Measurements from ENCODE around the gene RAB27A.

- TF ChIP-seq, protein P1, sequence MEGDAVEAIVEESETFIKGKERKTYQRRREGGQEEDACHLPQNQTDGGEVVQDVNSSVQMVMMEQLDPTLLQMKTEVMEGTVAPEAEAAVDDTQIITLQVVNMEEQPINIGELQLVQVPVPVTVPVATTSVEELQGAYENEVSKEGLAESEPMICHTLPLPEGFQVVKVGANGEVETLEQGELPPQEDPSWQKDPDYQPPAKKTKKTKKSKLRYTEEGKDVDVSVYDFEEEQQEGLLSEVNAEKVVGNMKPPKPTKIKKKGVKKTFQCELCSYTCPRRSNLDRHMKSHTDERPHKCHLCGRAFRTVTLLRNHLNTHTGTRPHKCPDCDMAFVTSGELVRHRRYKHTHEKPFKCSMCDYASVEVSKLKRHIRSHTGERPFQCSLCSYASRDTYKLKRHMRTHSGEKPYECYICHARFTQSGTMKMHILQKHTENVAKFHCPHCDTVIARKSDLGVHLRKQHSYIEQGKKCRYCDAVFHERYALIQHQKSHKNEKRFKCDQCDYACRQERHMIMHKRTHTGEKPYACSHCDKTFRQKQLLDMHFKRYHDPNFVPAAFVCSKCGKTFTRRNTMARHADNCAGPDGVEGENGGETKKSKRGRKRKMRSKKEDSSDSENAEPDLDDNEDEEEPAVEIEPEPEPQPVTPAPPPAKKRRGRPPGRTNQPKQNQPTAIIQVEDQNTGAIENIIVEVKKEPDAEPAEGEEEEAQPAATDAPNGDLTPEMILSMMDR (IDR thresholded peaks at IDR 0.05): no peak
- no peak for TF ChIP-seq POLR2A (IDR thresholded peaks at IDR 0.05)
Measured at GRCh38 chr15:55230953-55231352, 58.7 kb downstream of the RAB27A start.
